HepG2 (cell line): ENCODE measurements around the gene ARIH2. TPM values are rescaled to one million over a fixed set of nuclear protein-coding genes. Genes with fewer than 3 reads are reported as not detected.

Experiments
- BRD4 ChIP-seq: sonication (generic); formaldehyde crosslinking; IDR thresholded peaks from 2 replicates; pipeline ENCODE4 v1.4.0; 2020; ENCODE audit warnings: missing genetic modification reagents
- MAFG ChIP-seq: sonication (generic); formaldehyde crosslinking; IDR thresholded peaks from 2 replicates; pipeline ENCODE4 v1.5.1; 2020; ENCODE audit warnings: mild to moderate bottlenecking, missing genetic modification reagents
- MATR3 ChIP-seq: sonication (generic); formaldehyde crosslinking; IDR thresholded peaks from 2 replicates; pipeline ENCODE4 v1.4.0; 2020; ENCODE audit warnings: missing genetic modification reagents
- NBN ChIP-seq: fragments of 450-650 bp; conservative IDR thresholded peaks from 2 replicates; pipeline ENCODE4 v1.6.1; 2017
- SOX6 ChIP-seq, 2 experiments: fragments of 450-650 bp in 1 of 2; sonication (generic) in 1 of 2; formaldehyde crosslinking in 1 of 2; IDR thresholded peaks; 2 replicates each; pipeline versions ENCODE4 v1.4.0 to v1.6.1; 2017 to 2020; ENCODE audit warnings: antibody characterized with exemption in 1 of 2, mild to moderate bottlenecking in 1 of 2, missing genetic modification reagents in 1 of 2
- TBX2 ChIP-seq: sonication (generic); formaldehyde crosslinking; IDR thresholded peaks from 2 replicates; pipeline ENCODE4 v1.5.0; 2020; ENCODE audit warnings: missing genetic modification reagents, mild to moderate bottlenecking, borderline replicate concordance
- ZFP36L1 ChIP-seq: sonication (generic); formaldehyde crosslinking; IDR thresholded peaks from 2 replicates; pipeline ENCODE4 v1.8.0; 2022; ENCODE audit warnings: mild to moderate bottlenecking, missing genetic modification reagents, moderate library complexity
- ZNF124 ChIP-seq: sonication (generic); formaldehyde crosslinking; IDR thresholded peaks from 2 replicates; pipeline ENCODE4 v1.4.0; 2020; ENCODE audit warnings: missing genetic modification reagents
- ZNF33B ChIP-seq: sonication (generic); formaldehyde crosslinking; IDR thresholded peaks from 2 replicates; pipeline ENCODE4 v1.5.1; 2020; ENCODE audit warnings: mild to moderate bottlenecking, missing genetic modification reagents
- ZSCAN29 ChIP-seq: sonication (generic); formaldehyde crosslinking; conservative IDR thresholded peaks from 2 replicates; pipeline ENCODE4 v1.4.0; 2020; ENCODE audit warnings: mild to moderate bottlenecking, missing genetic modification reagents
- polyA plus RNA-seq, 8 experiments: library from polyadenylated mRNA; depleted of rRNA in 3 of 8; stranded (reverse) in 7 of 8; unstranded in 1 of 8; fragments of >200 nt; fragmentation: Illumina TruSeq in 4 of 8; extraction: Trizol in 4 of 8; gene quantifications; 2 replicates each; pipeline versions ENCODE4 v1.2.1 to v1.2.3, GENCODE V29; 2011 to 2016; ENCODE audit warnings: low read depth in 4 of 8, missing spikeins in 1 of 8, mixed read lengths in 1 of 8; ENCODE audit not compliant: insufficient read depth in 1 of 8
- total RNA-seq, 5 experiments: library from RNA; depleted of rRNA; stranded (reverse); fragments of >200 nt; fragmentation: Illumina TruSeq; extraction: Trizol; gene quantifications; 2 replicates each; pipeline ENCODE4 v1.2.3, GENCODE V29; 2016; ENCODE audit warnings: low read depth in 1 of 5
- TF ChIP-seq, protein P1 (sequence below): sonication (generic); formaldehyde crosslinking; IDR thresholded peaks from 2 replicates; pipeline ENCODE4 v1.4.0; 2020; ENCODE audit warnings: missing genetic modification reagents, borderline replicate concordance
- TF ChIP-seq, protein P2 (sequence below): sonication (generic); formaldehyde crosslinking; IDR thresholded peaks from 2 replicates; pipeline ENCODE4 v1.4.0; 2020; ENCODE audit warnings: missing genetic modification reagents
- TF ChIP-seq, protein P3 (sequence below): IDR thresholded peaks from 2 replicates; pipeline ENCODE4 v1.6.1; 2016; ENCODE audit warnings: control low read depth
- TF ChIP-seq, protein P4 (sequence below): sonication (generic); formaldehyde crosslinking; IDR thresholded peaks from 2 replicates; pipeline ENCODE4 v1.5.0; 2020; ENCODE audit warnings: mild to moderate bottlenecking, missing genetic modification reagents
- TF ChIP-seq, protein P5 (sequence below): sonication (generic); formaldehyde crosslinking; IDR thresholded peaks from 2 replicates; pipeline ENCODE4 v1.5.1; 2020; ENCODE audit warnings: mild to moderate bottlenecking, missing genetic modification reagents, borderline replicate concordance

ARIH2 gene
- total and polyA plus RNA-seq, 2 of the 13 experiments (the other 11 are each of a cell fraction or from before 2014, with no cell fraction given) = 64.8 to 83.3 TPM

DNA sequence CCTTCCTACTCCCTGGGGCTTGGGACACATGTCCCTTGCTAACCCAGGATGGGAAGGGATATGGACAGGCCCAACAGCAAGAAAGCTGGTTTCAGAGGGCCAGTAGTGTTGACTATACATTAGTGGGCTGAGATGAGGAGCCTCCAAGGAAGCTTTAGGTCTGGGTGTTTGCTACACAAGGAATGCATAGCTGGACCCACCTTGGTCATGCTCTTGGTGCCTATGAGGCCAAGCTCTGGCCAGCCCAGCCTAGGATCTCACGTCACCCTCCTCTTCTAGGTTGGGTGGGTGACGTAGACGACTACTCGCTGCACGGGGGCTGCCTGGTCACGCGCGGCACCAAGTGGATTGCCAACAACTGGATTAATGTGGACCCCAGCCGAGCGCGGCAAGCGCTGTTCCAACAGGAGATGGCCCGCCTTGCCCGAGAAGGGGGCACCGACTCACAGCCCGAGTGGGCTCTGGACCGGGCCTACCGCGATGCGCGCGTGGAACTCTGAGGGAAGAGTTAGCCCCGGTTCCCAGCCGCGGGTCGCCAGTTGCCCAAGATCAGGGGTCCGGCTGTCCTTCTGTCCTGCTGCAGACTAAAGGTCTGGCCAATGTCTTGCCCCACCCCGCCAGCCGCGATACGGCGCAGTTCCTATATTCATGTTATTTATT is 87.9 kb downstream of the ARIH2 start (continued):
- TF ChIP-seq, protein P1, sequence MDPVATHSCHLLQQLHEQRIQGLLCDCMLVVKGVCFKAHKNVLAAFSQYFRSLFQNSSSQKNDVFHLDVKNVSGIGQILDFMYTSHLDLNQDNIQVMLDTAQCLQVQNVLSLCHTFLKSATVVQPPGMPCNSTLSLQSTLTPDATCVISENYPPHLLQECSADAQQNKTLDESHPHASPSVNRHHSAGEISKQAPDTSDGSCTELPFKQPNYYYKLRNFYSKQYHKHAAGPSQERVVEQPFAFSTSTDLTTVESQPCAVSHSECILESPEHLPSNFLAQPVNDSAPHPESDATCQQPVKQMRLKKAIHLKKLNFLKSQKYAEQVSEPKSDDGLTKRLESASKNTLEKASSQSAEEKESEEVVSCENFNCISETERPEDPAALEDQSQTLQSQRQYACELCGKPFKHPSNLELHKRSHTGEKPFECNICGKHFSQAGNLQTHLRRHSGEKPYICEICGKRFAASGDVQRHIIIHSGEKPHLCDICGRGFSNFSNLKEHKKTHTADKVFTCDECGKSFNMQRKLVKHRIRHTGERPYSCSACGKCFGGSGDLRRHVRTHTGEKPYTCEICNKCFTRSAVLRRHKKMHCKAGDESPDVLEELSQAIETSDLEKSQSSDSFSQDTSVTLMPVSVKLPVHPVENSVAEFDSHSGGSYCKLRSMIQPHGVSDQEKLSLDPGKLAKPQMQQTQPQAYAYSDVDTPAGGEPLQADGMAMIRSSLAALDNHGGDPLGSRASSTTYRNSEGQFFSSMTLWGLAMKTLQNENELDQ = no peak
- TF ChIP-seq, protein P2, sequence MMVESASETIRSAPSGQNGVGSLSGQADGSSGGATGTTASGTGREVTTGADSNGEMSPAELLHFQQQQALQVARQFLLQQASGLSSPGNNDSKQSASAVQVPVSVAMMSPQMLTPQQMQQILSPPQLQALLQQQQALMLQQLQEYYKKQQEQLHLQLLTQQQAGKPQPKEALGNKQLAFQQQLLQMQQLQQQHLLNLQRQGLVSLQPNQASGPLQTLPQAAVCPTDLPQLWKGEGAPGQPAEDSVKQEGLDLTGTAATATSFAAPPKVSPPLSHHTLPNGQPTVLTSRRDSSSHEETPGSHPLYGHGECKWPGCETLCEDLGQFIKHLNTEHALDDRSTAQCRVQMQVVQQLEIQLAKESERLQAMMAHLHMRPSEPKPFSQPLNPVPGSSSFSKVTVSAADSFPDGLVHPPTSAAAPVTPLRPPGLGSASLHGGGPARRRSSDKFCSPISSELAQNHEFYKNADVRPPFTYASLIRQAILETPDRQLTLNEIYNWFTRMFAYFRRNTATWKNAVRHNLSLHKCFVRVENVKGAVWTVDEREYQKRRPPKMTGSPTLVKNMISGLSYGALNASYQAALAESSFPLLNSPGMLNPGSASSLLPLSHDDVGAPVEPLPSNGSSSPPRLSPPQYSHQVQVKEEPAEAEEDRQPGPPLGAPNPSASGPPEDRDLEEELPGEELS (CRISPR knock-in tag) = no peak
- no peak for TF ChIP-seq SOX6 (IDR thresholded peaks at IDR 0.05)
- no peak for TF ChIP-seq SOX6 (CRISPR knock-in tag; IDR thresholded peaks at IDR 0.05)
- no peak for TF ChIP-seq ZFP36L1 (CRISPR knock-in tag)
- 0 out of 2 replicates have a peak, but pooled peaks have one; percentile 55 for TF ChIP-seq ZSCAN29 (CRISPR knock-in tag)
- no peak for TF ChIP-seq TBX2 (CRISPR knock-in tag)
- TF ChIP-seq, protein P3, sequence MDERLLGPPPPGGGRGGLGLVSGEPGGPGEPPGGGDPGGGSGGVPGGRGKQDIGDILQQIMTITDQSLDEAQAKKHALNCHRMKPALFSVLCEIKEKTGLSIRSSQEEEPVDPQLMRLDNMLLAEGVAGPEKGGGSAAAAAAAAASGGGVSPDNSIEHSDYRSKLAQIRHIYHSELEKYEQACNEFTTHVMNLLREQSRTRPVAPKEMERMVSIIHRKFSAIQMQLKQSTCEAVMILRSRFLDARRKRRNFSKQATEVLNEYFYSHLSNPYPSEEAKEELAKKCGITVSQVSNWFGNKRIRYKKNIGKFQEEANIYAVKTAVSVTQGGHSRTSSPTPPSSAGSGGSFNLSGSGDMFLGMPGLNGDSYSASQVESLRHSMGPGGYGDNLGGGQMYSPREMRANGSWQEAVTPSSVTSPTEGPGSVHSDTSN = no peak
- TF ChIP-seq NBN = no peak
- TF ChIP-seq, protein P4, sequence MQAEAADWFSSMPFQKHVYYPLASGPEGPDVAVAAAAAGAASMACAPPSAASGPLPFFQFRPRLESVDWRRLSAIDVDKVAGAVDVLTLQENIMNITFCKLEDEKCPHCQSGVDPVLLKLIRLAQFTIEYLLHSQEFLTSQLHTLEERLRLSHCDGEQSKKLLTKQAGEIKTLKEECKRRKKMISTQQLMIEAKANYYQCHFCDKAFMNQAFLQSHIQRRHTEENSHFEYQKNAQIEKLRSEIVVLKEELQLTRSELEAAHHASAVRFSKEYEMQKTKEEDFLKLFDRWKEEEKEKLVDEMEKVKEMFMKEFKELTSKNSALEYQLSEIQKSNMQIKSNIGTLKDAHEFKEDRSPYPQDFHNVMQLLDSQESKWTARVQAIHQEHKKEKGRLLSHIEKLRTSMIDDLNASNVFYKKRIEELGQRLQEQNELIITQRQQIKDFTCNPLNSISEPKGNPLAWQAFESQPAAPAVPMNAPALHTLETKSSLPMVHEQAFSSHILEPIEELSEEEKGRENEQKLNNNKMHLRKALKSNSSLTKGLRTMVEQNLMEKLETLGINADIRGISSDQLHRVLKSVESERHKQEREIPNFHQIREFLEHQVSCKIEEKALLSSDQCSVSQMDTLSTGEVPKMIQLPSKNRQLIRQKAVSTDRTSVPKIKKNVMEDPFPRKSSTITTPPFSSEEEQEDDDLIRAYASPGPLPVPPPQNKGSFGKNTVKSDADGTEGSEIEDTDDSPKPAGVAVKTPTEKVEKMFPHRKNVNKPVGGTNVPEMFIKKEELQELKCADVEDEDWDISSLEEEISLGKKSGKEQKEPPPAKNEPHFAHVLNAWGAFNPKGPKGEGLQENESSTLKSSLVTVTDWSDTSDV (CRISPR knock-in tag) = no peak
- TF ChIP-seq ZNF33B (CRISPR knock-in tag) = 0 out of 2 replicates have a peak, but pooled peaks have one; percentile 5
- TF ChIP-seq MATR3 = no peak
- TF ChIP-seq ZNF124 = peak; percentile 12; the same call in 1 of the 2 replicates
- 0 out of 2 replicates have a peak, but pooled peaks have one; percentile 22 for TF ChIP-seq BRD4 (CRISPR knock-in tag)
- TF ChIP-seq, protein P5, sequence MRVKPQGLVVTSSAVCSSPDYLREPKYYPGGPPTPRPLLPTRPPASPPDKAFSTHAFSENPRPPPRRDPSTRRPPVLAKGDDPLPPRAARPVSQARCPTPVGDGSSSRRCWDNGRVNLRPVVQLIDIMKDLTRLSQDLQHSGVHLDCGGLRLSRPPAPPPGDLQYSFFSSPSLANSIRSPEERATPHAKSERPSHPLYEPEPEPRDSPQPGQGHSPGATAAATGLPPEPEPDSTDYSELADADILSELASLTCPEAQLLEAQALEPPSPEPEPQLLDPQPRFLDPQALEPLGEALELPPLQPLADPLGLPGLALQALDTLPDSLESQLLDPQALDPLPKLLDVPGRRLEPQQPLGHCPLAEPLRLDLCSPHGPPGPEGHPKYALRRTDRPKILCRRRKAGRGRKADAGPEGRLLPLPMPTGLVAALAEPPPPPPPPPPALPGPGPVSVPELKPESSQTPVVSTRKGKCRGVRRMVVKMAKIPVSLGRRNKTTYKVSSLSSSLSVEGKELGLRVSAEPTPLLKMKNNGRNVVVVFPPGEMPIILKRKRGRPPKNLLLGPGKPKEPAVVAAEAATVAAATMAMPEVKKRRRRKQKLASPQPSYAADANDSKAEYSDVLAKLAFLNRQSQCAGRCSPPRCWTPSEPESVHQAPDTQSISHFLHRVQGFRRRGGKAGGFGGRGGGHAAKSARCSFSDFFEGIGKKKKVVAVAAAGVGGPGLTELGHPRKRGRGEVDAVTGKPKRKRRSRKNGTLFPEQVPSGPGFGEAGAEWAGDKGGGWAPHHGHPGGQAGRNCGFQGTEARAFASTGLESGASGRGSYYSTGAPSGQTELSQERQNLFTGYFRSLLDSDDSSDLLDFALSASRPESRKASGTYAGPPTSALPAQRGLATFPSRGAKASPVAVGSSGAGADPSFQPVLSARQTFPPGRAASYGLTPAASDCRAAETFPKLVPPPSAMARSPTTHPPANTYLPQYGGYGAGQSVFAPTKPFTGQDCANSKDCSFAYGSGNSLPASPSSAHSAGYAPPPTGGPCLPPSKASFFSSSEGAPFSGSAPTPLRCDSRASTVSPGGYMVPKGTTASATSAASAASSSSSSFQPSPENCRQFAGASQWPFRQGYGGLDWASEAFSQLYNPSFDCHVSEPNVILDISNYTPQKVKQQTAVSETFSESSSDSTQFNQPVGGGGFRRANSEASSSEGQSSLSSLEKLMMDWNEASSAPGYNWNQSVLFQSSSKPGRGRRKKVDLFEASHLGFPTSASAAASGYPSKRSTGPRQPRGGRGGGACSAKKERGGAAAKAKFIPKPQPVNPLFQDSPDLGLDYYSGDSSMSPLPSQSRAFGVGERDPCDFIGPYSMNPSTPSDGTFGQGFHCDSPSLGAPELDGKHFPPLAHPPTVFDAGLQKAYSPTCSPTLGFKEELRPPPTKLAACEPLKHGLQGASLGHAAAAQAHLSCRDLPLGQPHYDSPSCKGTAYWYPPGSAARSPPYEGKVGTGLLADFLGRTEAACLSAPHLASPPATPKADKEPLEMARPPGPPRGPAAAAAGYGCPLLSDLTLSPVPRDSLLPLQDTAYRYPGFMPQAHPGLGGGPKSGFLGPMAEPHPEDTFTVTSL (CRISPR knock-in tag) = no peak
- TF ChIP-seq MAFG (CRISPR knock-in tag) = no peak
